ENCODE results near the gene PDE11A. TPM values are rescaled to one million over a fixed set of nuclear protein-coding genes. Genes with fewer than 3 reads are reported as not detected.
A peak's percentile ranks its signal among the peaks of the same experiment; 100 is the strongest.

PDE11A gene
- total and polyA plus RNA-seq, 10 donors: 0.02 to 1.2 (median 0.22) TPM; not detected in 3

DNA sequence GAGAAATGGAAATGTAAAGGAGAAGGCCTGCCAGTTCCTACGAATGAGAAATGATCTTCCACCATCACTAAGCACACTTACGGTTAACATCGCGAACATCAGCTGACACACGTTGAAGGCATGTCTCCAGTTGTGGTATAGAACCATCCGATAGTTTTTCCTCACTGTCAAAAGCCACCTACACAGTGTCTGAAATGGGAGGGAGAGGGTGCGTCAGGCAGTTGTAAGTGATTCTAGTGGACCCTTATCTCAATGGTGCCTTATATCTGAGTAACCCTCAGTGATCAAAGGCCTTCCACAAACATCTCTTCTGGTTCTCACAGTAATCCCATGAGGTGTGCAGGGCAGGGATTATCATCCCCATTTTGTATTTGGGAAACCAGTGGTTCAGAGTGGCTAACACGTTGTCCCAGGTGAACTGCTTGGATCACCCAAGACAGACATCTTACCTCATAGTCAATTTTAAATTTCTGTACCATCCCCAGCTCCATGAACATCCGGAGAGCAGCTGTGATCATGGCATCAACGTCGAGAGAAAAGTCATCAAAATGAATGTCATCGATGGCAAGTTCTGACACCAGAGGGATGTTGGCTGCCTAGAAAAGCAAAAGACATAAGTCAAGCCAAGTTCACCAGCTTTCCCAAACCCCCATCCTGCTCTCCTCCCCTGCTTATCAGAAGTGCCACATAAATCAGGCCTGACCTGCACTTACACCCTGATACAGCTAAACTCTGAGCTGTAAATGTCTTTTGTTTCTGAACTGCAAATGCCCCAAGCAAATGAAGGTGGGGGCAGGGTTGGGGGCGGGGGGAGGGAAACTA, 344.8 kb downstream of the PDE11A start:
- intact Hi-C loops (cut with DNase I; ENCODE audit: low total_unique reads): loop anchor here (10.0 kb wide), 1 partner anchor 233 kb away; no protein-coding TSS in a partner anchor
- H3K36me3 ChIP-seq: no peaks in the 10 kb centered on the region
- H3K4me1 ChIP-seq: peaks cover 0 to 4% (median 0%) of the 10 kb centered on the region in 6 donors
- 77 to 90% (median 82%) methylated on average over 13 of the region's 13 CpGs for WGBS, 5 donors
- H3K9me3 ChIP-seq: no peaks in the 10 kb centered on the region
- DNase-seq: no peak
- H3K27me3 ChIP-seq (replicated peaks in 1 of 7): peaks cover 0 to 5% (median 0%) of the 10 kb centered on the region in 7 donors
- TF ChIP-seq, protein P1, sequence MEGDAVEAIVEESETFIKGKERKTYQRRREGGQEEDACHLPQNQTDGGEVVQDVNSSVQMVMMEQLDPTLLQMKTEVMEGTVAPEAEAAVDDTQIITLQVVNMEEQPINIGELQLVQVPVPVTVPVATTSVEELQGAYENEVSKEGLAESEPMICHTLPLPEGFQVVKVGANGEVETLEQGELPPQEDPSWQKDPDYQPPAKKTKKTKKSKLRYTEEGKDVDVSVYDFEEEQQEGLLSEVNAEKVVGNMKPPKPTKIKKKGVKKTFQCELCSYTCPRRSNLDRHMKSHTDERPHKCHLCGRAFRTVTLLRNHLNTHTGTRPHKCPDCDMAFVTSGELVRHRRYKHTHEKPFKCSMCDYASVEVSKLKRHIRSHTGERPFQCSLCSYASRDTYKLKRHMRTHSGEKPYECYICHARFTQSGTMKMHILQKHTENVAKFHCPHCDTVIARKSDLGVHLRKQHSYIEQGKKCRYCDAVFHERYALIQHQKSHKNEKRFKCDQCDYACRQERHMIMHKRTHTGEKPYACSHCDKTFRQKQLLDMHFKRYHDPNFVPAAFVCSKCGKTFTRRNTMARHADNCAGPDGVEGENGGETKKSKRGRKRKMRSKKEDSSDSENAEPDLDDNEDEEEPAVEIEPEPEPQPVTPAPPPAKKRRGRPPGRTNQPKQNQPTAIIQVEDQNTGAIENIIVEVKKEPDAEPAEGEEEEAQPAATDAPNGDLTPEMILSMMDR (IDR thresholded peaks at IDR 0.05 in 8 of 11, conservative IDR thresholded peaks at IDR 0.05 in 3 of 11): no peak
- TF ChIP-seq POLR2A (IDR thresholded peaks at IDR 0.05): no peak
- TF ChIP-seq POLR2AphosphoS5 (IDR thresholded peaks at IDR 0.05): no peak
- H3K4me3 ChIP-seq: no peak overlapping the region
- no peak overlapping the region for H3K27ac ChIP-seq

DNA sequence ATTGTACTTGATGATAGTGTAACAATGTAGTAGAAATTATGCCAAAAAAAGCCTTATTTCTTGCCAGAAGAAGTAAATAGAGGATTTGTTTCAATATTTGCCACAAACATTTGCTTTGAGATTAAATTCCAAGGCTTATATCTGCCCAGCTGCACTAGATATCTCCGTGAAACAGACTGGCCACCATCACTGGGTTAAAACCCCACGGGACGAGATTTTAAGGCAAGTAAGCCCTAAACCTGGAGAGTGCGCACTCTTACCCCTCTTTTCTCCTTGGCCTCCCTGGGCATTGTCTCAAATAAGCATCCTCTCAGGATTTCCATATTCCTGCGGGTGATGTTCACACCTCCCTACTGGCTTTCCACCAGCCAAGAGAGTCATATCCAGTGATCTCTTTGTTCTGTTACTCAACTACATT, 345.6 kb downstream of the PDE11A start:
- intact Hi-C loops (cut with DNase I; ENCODE audit: low total_unique reads): loop anchor here (10.0 kb wide), 1 partner anchor 232 kb away; no protein-coding TSS in a partner anchor
- no peak for DNase-seq
- Histone ChIP-seq H3K4me1 (peaks cover 0 to 4% (median 0%) of the 10 kb centered on the region in 6 donors), H3K4me3 (no peak overlapping the region), H3K27ac (no peak overlapping the region), H3K9me3 (no peaks in the 10 kb centered on the region), H3K27me3 (replicated peaks in 1 of 7) (peaks cover 0 to 5% (median 0%) of the 10 kb centered on the region in 7 donors), H3K36me3 (no peaks in the 10 kb centered on the region)
- 91 to 95% (median 91%) methylated on average over 5 of the region's 5 CpGs for WGBS, 5 donors
- TF ChIP-seq POLR2A (IDR thresholded peaks at IDR 0.05): no peak
- TF ChIP-seq, protein P1 (IDR thresholded peaks at IDR 0.05 in 8 of 11, conservative IDR thresholded peaks at IDR 0.05 in 3 of 11): no peak
- no peak for TF ChIP-seq POLR2AphosphoS5 (IDR thresholded peaks at IDR 0.05)

DNA sequence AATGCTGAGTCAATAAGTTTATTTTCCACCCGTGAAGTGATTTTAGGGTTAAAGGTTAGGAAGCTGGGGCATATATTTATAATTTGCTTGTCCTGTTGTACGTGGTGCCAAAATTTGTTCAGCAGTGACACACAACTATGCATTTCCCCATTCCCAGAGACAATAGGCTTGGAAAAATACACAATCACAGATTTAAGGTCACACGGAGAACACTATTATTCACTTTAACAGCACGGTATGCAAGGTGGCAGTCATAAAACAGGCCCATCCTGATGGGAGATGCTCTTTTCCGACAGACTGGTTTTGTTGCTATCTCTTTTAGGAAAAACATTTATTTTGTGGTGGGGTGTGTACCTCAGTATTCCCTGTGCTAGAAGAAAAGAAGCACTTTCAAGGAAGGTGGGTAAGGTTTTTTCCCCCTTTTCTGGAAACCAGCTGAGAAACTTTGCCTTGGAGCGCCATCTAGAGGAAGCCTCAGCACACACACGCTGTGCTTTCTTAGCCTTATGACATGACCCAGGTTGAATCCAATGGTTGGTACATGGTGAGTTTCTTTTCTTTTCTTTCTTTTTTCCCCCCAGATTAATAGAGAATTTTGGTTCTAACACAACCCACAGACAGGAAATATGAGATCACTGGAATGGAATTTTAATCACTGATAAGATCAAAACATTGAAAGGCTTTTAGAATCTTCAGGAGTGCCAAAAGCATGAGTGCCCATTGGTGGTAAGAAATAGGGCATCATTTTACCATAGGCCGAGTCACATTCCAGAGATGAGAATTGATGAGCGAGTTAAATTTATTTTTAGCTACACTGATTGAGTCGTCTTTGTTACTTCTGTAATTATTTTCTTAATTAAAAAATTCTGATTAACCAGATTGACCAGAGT, 347.9 kb downstream of the PDE11A start:
- TF ChIP-seq, protein P1 (IDR thresholded peaks at IDR 0.05 in 8 of 11, conservative IDR thresholded peaks at IDR 0.05 in 3 of 11): peak in 10 of 11 experiments; percentile 52 to 83 (median 78)
- TF ChIP-seq POLR2A (IDR thresholded peaks at IDR 0.05): no peak
- intact Hi-C loops (cut with DNase I; ENCODE audit: low total_unique reads): loop anchor here (10.0 kb wide), 1 partner anchor 230 kb away; no protein-coding TSS in a partner anchor
- Histone ChIP-seq H3K4me1 (peaks cover 0 to 4% (median 0%) of the 10 kb centered on the region in 6 donors), H3K9me3 (no peaks in the 10 kb centered on the region), H3K27me3 (replicated peaks in 1 of 7) (no peaks in the 10 kb centered on the region), H3K36me3 (no peaks in the 10 kb centered on the region), H3K4me3 (no peak overlapping the region), H3K27ac (no peak overlapping the region)
- DNase-seq: no peak
- 37 to 58% (median 49%) methylated on average over 10 of the region's 10 CpGs for WGBS, 5 donors
